ENCODE data around the gene STYXL2. TPM values are rescaled to one million over a fixed set of nuclear protein-coding genes. Genes with fewer than 3 reads are reported as not detected.

Gene STYXL2
- total RNA-seq, 6 experiments from 2014 or later: not detected

GRCh38 chr1:167086033-167086432, 7.8 kb upstream of the STYXL2 start:
- no peak for DNase-seq
- no peaks in the 10 kb centered on the region for H3K4me1 Mint-ChIP-seq (ENCODE audit: low read depth)
- H3K27ac Mint-ChIP-seq: no peak overlapping the region
- H3K27me3 Mint-ChIP-seq (ENCODE audit: insufficient read depth): peaks cover 16% of the 10 kb centered on the region
- H3K4me3 Mint-ChIP-seq: no peak overlapping the region
- H3K36me3 Mint-ChIP-seq (ENCODE audit: low read depth): no peaks in the 10 kb centered on the region
- no peaks in the 10 kb centered on the region for H3K9me3 Mint-ChIP-seq
- no peak for TF ChIP-seq CTCF (IDR thresholded peaks at IDR 0.05)

- peaks cover 12% of the 10 kb centered on the region for H3K27me3 Mint-ChIP-seq (ENCODE audit: insufficient read depth)
- no peaks in the 10 kb centered on the region for H3K36me3 Mint-ChIP-seq (ENCODE audit: low read depth)
- DNase-seq: no peak
- no peaks in the 10 kb centered on the region for H3K4me1 Mint-ChIP-seq (ENCODE audit: low read depth)
- no peaks in the 10 kb centered on the region for H3K9me3 Mint-ChIP-seq
- no peak overlapping the region for H3K4me3 Mint-ChIP-seq
- no peak overlapping the region for H3K27ac Mint-ChIP-seq
- no peak for TF ChIP-seq CTCF (IDR thresholded peaks at IDR 0.05)
Measured at GRCh38 chr1:167086768-167087167, 7.1 kb upstream of the STYXL2 start.

GRCh38 chr1:167088746-167089417, 5.0 kb upstream of the STYXL2 start:
- Mint-ChIP-seq H3K4me1 (ENCODE audit: low read depth) (peaks cover 2% of the 10 kb centered on the region; the same call in 1 of the 2 replicates), H3K27me3 (ENCODE audit: insufficient read depth) (peaks cover 8% of the 10 kb centered on the region), H3K9me3 (no peaks in the 10 kb centered on the region), H3K27ac (no peak overlapping the region), H3K4me3 (no peak overlapping the region), H3K36me3 (ENCODE audit: low read depth) (no peaks in the 10 kb centered on the region)
- no peak for TF ChIP-seq CTCF (IDR thresholded peaks at IDR 0.05)
- DNase-seq: no peak

GRCh38 chr1:167089939-167090313, 3.9 kb upstream of the STYXL2 start:
- H3K36me3 Mint-ChIP-seq (ENCODE audit: low read depth): no peaks in the 10 kb centered on the region
- no peak overlapping the region for H3K4me3 Mint-ChIP-seq
- TF ChIP-seq CTCF (IDR thresholded peaks at IDR 0.05): no peak
- DNase-seq: no peak
- peaks cover 8% of the 10 kb centered on the region for H3K27me3 Mint-ChIP-seq (ENCODE audit: insufficient read depth)
- H3K27ac Mint-ChIP-seq: no peak overlapping the region
- H3K9me3 Mint-ChIP-seq: no peaks in the 10 kb centered on the region
- H3K4me1 Mint-ChIP-seq (ENCODE audit: low read depth): peaks cover 12% of the 10 kb centered on the region

- no peaks in the 10 kb centered on the region for H3K36me3 Mint-ChIP-seq (ENCODE audit: low read depth)
- no peaks in the 10 kb centered on the region for H3K9me3 Mint-ChIP-seq
- no peak for DNase-seq
- peaks cover 8% of the 10 kb centered on the region for H3K27me3 Mint-ChIP-seq (ENCODE audit: insufficient read depth)
- peaks cover 17% of the 10 kb centered on the region for H3K4me1 Mint-ChIP-seq (ENCODE audit: low read depth)
- H3K4me3 Mint-ChIP-seq: no peak within 1 kb of the TSS
- H3K27ac Mint-ChIP-seq: no peak within 1 kb of the TSS
- TF ChIP-seq CTCF (IDR thresholded peaks at IDR 0.05): no peak
Measured at GRCh38 chr1:167090314-167090942, 3.4 kb upstream of the STYXL2 start, which contains the start of gene GPA33. Gene GPA33 (minus strand): TSS chr1:167090377. CDS start chr1:167090287, 90 bp downstream.

Data from HFFc6 (cell line).